ENCODE results near the gene EIF4E3.

Gene EIF4E3

DNA sequence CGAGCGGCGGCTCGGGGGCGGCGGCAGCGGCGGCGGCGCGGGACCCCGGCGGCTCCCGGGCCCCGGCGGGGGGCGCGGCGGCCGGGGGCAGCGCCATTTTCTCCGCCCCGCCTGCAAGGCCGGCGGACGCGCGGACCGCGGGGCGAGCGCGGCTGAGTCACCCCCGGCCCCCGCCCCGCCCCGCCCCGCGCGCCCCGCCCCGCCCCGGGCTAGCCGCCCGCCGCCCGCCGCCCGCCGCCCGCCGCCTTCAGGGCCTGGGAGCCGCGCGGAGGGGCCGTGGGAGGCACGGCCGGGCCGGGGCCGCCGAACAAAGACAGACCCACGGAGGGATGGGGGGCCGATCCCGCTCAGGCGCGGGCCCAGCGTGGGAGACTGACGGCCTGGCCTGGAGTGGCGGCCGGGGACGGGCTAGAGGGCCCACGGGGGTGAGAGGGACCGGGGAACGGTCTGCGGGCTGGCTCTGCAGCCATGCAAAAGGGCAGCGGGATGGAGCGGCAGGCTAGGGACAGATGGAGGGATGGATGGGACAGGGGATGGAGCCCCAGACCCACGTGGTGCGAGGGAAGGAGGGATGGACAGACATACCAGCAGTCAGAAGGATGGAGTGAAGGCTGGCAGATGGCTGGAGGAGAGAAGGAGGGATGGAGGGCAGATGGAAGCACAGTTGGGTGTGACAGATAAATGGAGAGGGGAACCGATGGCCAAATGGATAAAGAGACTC, at the start of gene EIF4E3:
Gene EIF4E3 (minus strand): TSS at position 132 of the 721 bp plus-strand sequence. CDS start 35 bp downstream, at position 97.
- DNase-seq = peak; percentile 41

DNA sequence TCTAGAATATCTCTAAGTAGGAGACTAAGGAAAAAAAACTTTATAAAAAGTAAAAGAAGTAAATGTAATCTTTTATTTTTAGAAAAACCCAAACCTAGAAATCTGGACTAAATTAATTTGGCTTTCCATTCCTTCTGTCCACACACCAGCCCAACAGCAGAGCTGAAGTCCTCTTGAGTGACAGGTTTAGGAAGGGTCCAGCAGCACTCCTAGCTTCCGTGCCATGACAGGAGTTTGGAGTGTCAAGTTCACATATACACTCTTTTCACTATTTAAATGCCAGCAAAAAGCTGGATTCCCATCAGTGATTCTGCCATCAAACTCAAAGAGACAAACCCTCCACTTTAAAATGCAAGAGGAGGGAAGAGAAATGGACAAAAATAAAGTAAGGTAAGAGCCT, 46.7 kb upstream of the EIF4E3 start:
- no peak for DNase-seq

DNA sequence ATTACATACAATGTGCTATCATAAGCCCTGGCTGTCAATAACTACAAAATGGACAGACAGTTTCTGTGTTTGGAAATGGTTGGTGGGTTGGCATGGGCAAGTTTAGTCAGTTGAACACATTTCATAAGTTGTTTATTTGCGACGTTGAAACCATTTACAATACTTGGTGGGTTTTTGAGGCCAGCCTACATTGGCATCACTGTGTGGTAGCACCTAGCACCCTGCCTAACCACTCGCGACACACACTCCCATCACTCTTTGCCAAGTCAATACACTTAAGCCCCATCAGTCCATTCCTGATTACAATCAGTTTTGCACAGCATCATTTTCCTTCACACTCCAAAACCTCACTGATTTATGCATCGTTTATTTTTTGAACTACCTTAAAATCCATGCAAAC, 45.9 kb upstream of the EIF4E3 start:
- no peak for DNase-seq

DNA sequence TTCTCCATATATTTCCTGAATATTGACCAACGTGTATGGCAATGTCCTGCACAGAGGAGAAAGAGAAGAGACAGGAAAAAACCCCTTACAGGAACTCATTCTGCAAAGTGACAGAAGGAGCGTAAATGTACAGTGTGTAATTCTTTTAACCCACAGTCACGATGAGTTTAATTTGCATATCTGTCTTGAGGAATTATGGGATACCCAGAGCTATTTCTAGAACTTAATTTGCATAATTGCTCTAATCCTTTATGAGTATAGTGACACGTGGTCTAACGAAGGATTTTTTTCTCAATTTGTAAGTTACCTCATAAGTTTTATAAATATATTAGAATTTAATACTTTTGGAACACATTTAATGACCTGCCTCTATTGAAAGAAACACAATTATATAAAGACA, 38.2 kb upstream of the EIF4E3 start:
- no peak for DNase-seq

DNA sequence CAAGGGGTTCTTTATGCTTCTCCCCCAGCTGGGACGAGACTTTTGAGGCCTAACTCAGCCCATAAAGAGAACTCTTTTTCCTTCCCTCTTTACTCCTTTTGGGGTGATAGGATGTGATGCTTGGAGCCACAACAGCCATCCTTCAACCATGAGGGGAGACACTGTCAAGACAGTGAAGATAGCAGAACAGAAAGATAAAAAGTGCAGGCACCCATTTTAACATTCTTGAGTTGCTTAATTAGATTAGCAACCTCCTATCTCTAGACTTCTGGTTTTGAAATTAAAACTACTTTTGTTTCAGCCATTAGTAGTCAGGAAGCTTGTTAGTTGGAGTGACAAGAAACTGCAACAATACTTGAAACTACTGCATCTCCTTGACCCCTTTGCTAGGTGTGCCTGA, 34.9 kb upstream of the EIF4E3 start:
- no peak for DNase-seq

DNA sequence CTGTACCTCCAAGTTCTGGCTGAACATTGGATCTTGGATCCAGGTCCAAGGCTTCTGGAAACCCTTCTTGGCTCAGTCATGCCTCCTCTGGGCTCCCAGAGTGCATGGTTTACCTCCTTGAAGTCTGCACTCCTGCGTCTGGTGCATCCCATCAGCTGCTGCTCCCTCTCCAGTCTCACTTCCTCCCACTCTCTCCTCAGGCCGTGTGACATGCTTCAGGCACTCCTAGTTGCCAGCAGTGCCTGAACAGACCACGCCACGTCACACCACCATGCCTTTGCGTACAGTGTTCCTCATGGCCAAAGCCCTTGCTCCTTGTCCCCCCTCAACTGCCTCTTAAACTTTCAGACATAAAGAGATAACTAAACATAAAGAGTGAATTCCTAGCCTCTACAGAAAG, 34.2 kb upstream of the EIF4E3 start:
- DNase-seq = no peak

DNA sequence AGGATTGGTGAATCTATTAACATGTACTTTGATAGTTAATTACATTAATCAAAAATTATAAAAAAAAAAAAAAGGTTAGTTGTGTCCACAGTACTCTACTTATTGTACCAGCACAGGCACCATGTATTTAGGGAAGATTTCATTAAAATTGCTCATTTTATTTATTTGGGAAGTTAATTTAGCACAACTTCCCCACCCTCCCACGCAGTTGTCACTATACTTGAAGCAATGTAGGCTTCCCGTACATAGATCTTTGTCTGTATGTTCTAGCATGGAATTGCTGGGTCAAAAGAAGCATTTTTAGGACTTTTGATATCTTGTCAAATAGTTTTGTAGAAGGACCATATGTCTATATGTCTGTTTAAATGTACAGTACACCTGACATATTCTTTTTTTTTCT, 32.9 kb upstream of the EIF4E3 start:
- DNase-seq = no peak

DNA sequence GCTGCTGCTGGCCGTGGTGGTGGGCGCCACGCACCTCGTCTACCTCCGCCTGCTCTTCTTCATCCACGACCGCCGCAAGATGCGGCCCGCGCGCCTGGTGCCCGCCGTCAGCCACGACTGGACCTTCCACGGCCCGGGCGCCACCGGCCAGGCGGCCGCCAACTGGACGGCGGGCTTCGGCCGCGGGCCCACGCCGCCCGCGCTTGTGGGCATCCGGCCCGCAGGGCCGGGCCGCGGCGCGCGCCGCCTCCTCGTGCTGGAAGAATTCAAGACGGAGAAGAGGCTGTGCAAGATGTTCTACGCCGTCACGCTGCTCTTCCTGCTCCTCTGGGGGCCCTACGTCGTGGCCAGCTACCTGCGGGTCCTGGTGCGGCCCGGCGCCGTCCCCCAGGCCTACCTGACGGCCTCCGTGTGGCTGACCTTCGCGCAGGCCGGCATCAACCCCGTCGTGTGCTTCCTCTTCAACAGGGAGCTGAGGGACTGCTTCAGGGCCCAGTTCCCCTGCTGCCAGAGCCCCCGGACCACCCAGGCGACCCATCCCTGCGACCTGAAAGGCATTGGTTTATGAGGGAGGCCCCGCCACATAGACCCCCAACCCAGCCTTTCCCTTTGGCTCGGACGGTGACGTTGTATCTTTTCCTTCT, 29.5 kb upstream of the EIF4E3 start:
- DNase-seq = no peak

DNA sequence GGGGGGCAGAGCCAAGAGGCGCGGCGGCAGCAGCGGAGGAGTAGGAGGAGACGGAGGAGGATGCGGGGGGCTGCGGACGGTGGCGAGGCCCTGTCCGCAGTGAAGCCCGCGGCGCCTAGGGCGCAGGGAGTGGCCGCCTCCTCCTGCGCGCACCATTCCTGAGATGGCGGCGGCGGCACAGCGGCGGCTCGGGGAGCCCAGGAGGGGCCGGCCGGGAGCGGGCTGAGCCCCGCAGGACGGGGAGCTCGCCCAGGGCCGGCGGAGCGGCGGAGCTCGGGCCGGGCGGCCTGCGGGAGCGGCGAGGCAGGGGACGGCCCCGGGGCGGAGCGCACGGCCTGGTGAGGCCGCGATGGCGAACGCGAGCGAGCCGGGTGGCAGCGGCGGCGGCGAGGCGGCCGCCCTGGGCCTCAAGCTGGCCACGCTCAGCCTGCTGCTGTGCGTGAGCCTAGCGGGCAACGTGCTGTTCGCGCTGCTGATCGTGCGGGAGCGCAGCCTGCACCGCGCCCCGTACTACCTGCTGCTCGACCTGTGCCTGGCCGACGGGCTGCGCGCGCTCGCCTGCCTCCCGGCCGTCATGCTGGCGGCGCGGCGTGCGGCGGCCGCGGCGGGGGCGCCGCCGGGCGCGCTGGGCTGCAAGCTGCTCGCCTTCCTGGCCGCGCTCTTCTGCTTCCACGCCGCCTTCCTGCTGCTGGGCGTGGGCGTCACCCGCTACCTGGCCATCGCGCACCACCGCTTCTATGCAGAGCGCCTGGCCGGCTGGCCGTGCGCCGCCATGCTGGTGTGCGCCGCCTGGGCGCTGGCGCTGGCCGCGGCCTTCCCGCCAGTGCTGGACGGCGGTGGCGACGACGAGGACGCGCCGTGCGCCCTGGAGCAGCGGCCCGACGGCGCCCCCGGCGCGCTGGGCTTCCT, 28.8 kb upstream of the EIF4E3 start, which contains the start of gene GPR27:
Gene GPR27 (plus strand): TSS at position 155 of the 909 bp plus-strand sequence. CDS start 195 bp downstream, at position 350.
- DNase-seq = no peak

DNA sequence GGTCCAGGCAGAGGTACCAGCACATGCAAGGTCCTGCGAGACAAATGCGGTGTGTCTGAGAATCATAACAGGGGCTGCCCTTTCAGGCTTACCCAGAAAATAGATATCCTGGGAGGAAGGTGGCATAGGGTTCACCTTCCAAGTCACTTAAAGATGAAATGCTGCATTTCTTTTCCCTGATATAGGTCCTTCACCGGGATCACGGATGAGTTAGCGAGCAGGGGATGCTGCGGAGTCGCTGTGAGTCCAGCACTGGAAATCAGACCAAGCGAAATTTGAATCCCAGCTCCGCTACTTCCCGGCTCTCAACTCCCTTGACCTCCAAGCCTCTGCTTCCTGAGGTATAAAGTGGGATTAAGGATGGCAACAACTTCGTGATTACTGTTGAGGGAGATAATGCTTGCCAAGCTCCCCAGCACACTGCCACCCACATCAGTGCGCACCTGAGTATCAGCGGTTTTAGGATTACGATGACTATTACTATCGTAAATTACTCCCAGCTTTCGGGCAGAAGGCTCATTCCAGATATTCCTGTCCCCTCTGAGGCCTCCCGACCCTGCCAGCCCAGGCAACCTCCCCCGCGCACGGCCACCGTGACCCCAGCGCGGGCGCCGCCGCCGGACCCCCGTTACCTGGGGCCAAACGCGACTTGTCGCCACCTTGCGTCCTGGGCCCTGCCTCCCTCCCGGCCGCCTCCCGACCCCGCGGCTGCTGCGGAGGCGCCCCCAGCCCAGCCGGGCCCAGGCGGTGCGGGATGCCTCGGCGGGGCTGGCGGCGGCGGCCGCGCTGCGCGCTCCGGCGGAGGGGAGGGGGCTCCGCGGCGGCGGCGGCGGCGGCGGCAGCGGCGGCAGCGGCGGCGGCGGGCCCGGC, 27.9 kb upstream of the EIF4E3 start:
- DNase-seq = no peak

DNA sequence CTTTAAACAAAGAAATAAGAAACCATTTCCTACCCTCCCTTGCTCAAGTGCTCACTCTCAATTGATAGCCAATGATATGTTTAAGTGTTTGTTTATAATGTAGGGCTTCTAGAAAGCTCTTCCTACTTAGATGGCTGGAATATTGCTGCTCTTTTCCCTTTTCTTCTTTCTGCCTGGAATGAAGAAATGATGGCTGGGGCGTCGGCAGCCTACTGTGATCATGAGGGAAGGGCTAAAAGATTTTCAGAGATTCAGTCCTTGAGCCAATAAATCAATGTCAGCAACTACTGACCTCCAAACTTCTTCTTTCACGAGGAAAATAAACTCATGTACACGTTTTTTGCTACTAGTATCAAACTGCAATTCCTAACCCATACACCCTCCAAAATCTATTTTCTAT, 26.4 kb upstream of the EIF4E3 start:
- DNase-seq = no peak

DNA sequence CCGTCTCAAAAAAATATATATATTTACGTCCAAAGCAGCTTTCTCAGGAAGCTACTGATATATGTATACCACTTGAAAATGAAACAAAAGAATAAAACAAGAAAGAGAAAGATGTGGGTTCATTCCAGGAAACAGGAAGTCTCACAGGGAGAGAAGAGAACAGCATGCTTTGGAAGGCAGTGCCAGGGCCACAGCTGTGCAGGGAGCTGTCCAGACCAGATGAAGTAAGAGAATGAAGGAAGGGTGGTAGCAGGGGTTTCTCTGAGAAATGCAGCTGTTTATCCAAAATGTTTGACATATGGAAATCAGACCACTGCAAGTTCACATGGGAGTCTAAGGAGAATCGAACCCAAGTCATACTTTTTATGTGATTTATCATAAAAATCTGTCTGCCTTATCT, 19.5 kb upstream of the EIF4E3 start:
- no peak for DNase-seq

DNA sequence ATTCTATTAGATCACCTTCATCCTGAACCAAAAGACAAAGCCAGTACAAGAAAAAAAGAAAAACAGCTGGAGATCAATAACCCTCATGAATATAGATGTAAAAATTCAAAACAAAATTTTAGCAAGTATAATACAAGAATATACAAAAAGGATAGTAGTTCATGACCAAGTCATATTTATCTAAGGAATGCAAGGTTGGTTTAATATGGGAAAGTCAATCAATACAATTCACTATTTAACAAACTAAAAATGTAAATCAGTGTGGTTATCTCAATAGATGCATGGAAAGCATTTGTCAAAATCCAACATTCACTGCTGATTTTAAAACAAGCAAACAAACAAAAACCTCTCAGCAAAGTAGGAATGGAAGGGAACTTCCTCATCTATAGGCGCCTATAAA, 17.4 kb upstream of the EIF4E3 start:
- no peak for DNase-seq

DNA sequence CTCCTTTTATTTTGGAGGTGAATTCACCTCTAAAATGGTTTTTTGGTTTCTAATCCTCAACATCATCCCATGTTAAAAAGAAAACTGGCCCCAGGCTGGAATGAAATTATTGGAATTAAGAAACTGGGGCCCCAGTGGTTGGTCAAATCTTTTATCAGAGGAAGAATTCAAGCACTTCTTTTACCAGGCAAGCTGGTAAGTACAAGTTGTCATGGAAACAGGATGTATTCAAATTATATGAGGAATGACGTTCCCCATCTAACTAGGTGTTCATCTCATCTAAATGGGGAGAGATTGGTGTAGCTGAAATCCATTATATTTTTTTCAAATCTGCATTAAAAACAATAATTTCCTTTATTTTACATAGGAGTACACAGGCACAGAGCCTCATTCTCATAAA, 9.7 kb upstream of the EIF4E3 start:
- DNase-seq = no peak

DNA sequence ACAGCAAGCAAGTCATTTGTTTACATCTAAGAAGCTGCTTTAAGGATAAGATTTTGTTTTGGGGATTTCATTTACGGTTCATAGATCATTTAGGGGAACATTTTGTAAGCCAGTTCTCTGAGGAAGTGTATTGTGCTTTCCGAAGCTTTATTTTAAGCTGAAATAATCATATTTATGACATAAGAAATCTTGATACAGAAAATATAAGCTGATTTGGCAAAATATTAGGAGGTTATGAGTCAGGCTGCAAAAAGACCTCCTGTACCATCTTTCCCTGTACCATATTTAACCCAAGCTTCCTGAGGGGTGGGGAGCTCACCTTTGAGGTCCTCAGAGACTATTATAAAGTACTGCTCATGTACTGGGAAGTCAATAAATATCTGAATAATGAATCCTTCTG, 8.1 kb upstream of the EIF4E3 start:
- DNase-seq = no peak

DNA sequence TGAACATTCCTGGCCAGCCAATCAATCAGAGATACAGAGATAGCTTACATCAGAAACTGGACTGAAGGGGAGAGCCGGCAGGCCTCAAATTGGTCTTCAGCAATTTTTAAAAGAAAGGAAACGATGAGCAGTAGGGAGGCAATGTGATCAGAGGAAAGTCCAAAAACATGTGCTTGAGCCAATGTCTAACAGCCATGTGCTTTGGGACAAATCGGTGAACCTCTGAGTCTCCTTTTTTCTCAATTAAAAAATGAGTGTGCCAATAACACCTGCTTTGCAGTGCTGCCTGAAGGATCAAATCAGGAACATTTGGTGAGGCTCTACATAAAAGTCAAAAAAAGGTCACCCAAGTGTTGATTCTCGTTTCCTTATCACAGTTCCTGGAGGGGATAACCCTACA, 7.4 kb upstream of the EIF4E3 start:
- DNase-seq = no peak

DNA sequence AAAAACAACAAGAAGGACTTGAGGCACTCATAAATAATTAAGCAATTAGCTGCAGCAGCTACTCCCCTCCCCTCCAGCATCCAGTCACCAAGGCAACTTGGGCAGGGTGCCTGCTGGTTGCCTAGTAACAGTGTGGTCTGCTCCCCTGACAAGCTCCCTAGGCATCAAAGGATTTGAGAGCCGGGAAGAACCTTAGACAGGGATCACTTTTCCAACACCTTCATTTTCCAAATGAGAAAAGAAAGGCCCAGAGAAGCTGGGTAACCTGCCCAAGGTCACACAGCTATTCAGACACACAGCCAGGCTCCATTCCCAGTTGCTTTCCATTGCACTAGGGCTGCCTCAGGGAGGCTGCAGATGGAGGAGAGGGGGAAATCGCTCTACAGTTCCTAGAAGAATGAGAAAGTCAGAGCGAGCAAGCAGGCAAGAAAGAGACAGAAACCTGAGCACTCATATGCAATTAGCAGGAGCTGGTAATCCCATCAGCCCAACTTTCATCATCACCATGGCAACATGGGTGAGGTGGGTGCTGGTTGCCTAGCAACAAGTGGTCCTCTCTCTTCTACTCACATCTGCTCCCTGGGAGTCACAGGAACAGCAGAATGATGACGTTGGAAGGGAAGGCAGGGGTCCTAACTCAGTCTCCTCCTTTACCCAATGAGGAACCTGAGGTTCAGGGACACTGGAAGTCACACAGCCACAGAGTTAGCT, 3.6 kb upstream of the EIF4E3 start:
- DNase-seq = no peak

DNA sequence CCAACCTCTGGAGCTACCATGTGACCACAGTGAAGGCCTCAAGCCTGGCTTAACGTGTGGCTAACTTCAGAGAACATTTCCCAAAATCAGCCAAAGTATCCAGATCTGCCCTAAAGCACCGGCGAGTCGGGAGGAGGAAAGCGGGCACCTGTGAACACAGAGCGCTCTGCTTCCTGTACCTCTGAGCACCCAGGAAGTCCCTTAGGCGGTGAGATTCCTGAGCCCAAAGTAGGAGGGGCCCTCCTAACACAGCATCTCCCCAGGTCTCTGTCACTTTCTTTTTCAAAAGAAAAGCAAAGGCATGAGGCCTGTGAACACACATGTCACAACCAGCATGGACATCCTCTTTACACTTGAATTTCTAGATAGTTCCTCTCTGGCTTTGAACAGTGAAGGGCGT, 944 bp upstream of the EIF4E3 start:
- peak; percentile 43 for DNase-seq

DNA sequence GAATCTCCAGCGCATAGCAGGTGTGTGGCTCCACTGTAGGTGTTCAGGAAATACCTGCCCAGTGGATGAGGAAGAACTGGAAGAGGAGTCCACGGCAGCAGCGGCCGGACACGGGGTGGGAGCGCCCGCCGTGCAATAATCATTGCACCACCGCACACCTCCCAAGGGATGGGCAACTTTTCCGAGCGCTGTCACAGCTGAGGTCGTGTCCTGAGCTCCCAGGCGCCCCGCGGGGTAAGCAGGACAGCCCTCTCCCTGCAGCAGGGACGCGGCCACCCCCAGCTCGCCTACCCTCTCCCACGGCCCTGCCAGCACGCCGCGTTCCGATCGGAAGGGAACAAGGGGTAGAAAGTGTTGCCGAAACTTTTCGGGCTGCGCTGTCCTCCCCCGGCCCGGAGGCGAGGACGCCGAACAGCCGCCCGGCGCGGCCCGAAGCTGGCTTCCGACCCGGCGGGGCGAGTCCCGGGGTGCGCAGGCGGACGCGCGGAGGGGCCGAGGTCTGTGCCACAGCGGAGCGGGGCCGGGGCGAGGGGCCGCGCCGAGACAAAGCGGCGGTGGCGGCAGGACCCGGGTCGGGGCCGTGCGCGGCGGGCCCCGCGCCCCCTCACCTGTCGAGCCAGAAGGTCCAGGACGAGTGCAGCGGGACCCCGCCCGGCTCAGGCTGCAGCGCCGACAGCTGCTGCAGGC, 475 bp downstream of the EIF4E3 start:
- peak; percentile 41 for DNase-seq

DNA sequence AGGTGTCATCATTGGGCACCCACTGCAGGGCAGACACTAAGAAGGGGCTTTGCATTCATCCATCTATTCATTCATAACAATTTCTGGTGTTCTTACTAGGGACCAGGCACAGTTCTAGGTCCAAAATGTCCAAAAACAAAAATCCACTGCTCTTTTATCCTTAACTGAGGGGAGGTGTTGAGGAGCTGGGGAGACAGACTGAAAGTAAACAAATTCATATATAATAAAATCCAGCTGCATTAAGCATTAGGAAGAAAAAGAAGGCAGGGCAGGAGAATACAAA, 1.1 kb downstream of the EIF4E3 start:
- DNase-seq = no peak

DNA sequence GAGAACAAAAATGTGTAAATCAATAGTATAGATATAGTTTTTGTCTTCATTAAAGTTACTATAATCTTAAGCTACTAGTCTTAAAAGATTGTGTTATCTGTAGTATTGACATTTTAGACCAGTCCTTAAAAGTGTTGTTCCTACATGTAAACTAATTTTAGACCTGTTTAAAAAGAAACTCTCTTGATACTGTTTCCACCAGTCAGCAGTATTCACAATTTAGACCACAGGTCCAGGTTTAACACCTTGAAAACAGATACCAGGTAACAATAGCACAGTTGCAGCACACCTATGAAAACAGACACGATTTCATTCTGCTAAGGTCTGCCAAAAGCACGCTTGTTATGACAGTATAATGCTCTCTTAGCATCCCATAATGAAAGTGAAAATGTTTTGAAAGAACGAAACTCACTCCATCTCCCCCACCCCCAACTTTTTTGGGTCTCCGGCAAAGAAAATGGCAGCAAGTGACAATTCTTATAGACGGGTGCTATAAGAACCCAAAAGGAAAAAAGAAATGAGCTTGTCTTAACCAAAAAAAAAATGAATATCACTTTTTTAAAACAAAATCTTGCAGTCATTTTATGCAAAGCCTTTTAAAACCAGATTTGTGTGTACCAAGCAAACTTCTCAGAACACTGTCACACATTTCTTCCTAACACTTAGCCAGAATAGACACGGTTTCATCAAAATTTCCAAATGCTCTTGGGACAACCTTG, 1.6 kb downstream of the EIF4E3 start:
- DNase-seq = peak; percentile 47
